Measurements from ENCODE around the gene DNAAF1.

The DNAAF1 gene

GRCh38 chr16:84144859-84145639 is at the start of gene DNAAF1, which contains the start of gene HSDL1:
DNAAF1 (plus strand) TSS chr16:84145308; CDS start chr16:84145441, 133 bp downstream.
HSDL1 (minus strand) TSS chr16:84145177; CDS start chr16:84131321, 13,856 bp downstream.
- CTCF ChIA-PET, result interaction anchor here (0.6 to 1.0 kb wide), 5 partner anchors 25 to 292 kb away, joined by 3 to 4 read pairs (median 4); no protein-coding TSS in a partner anchor
- peak within 1 kb of the TSS; percentile 73 for H3K27ac ChIP-seq
- TF ChIP-seq CTCF (conservative IDR thresholded peaks at IDR 0.05; ENCODE audit: low read depth), result no peak
- POLR2A ChIA-PET (ENCODE audit: low non-redundant PET), result interaction anchor here (0.6 to 1.4 kb wide), 2 partner anchors 9 to 33 kb away, joined by 3 to 4 read pairs; no protein-coding TSS in a partner anchor
- peak; percentile 98 for DNase-seq (ENCODE audit: low spot score)

GRCh38 chr16:84095466-84095865 is 49.6 kb upstream of the DNAAF1 start:
- ChIA-PET POLR2A (ENCODE audit: low non-redundant PET) (no interaction called here), CTCF (interaction anchor here (0.6 kb wide), 1 partner anchor 333 kb away, joined by 3 read pairs; no protein-coding TSS in a partner anchor)
- no peak for DNase-seq (ENCODE audit: low spot score)
- TF ChIP-seq CTCF (conservative IDR thresholded peaks at IDR 0.05; ENCODE audit: low read depth), result no peak
- H3K27ac ChIP-seq, result no peak overlapping the region

GRCh38 chr16:84096447-84097005 is 48.6 kb upstream of the DNAAF1 start:
- POLR2A ChIA-PET (ENCODE audit: low non-redundant PET), result no interaction called here
- no peak overlapping the region for H3K27ac ChIP-seq
- TF ChIP-seq CTCF (conservative IDR thresholded peaks at IDR 0.05; ENCODE audit: low read depth), result no peak
- CTCF ChIA-PET, result no interaction called here
- no peak for DNase-seq (ENCODE audit: low spot score)

- TF ChIP-seq CTCF (conservative IDR thresholded peaks at IDR 0.05; ENCODE audit: low read depth), result no peak
- POLR2A ChIA-PET (ENCODE audit: low non-redundant PET), result no interaction called here
- no peak for DNase-seq (ENCODE audit: low spot score)
- CTCF ChIA-PET, result interaction anchor here (1.0 kb wide), 1 partner anchor 77 kb away, joined by 4 read pairs; no protein-coding TSS in a partner anchor
- H3K27ac ChIP-seq, result no peak overlapping the region; the same call in 1 of the 2 replicates
Measured at GRCh38 chr16:84098939-84099338, 46.2 kb upstream of the DNAAF1 start.

GRCh38 chr16:84103678-84104077 is 41.4 kb upstream of the DNAAF1 start:
- TF ChIP-seq CTCF (conservative IDR thresholded peaks at IDR 0.05; ENCODE audit: low read depth), result no peak
- CTCF ChIA-PET, result no interaction called here
- POLR2A ChIA-PET (ENCODE audit: low non-redundant PET), result no interaction called here

GRCh38 chr16:84104231-84104630 is 40.9 kb upstream of the DNAAF1 start:
- ChIA-PET POLR2A (ENCODE audit: low non-redundant PET) (no interaction called here), CTCF (no interaction called here)
- no peak overlapping the region for H3K27ac ChIP-seq
- no peak for TF ChIP-seq CTCF (conservative IDR thresholded peaks at IDR 0.05; ENCODE audit: low read depth)
- no peak for DNase-seq (ENCODE audit: low spot score)

More at GRCh38 chr16:84103678-84104077, 41.4 kb upstream of the DNAAF1 start:
- no peak overlapping the region for H3K27ac ChIP-seq
- peak; percentile 19 for DNase-seq (ENCODE audit: low spot score)
